Subcutaneous adipose tissue (tissue), 4 donors: Measurements from ENCODE around the gene SUGCT. TPM values are rescaled to one million over a fixed set of nuclear protein-coding genes. Genes with fewer than 3 reads are reported as not detected.

ENCODE experiments used
- total RNA-seq, 4 donors: library from RNA; depleted of rRNA; stranded (reverse); fragments of >200 nt; gene quantifications; one replicate each; pipeline ENCODE4 v1.1.0, GENCODE V29; 2016
- TF ChIP-seq, protein P1 (sequence below): fragments of 450-650 bp; IDR thresholded peaks from one replicate; pipeline ENCODE4 v1.5.1; 2016; ENCODE audit warnings: low read depth, mild to moderate bottlenecking, control low read depth, antibody characterized with exemption, moderate library complexity

SUGCT gene
- total RNA-seq, 4 donors from 2014 or later = 1.1 to 3.1 (median 1.8) TPM

DNA sequence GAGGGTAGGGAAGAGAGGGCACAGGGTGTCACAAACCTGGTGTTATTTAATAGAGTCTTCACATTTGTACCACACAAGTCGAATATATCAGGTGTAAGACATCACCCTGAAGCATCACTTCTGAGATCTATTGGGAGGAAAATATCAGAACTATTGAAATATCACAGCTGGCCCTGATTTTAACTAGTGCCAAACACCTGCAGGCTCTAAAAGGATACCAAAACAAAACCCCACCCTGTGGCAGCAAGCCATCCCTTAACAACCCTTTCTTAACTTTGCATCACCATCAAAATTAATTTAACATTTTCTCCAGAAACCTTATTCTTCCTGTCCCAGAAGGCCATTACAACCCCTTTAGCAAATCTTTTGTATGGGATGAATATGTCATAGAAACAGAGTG is 365.4 kb downstream of the SUGCT start:
- TF ChIP-seq, protein P1, sequence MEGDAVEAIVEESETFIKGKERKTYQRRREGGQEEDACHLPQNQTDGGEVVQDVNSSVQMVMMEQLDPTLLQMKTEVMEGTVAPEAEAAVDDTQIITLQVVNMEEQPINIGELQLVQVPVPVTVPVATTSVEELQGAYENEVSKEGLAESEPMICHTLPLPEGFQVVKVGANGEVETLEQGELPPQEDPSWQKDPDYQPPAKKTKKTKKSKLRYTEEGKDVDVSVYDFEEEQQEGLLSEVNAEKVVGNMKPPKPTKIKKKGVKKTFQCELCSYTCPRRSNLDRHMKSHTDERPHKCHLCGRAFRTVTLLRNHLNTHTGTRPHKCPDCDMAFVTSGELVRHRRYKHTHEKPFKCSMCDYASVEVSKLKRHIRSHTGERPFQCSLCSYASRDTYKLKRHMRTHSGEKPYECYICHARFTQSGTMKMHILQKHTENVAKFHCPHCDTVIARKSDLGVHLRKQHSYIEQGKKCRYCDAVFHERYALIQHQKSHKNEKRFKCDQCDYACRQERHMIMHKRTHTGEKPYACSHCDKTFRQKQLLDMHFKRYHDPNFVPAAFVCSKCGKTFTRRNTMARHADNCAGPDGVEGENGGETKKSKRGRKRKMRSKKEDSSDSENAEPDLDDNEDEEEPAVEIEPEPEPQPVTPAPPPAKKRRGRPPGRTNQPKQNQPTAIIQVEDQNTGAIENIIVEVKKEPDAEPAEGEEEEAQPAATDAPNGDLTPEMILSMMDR = no peak

DNA sequence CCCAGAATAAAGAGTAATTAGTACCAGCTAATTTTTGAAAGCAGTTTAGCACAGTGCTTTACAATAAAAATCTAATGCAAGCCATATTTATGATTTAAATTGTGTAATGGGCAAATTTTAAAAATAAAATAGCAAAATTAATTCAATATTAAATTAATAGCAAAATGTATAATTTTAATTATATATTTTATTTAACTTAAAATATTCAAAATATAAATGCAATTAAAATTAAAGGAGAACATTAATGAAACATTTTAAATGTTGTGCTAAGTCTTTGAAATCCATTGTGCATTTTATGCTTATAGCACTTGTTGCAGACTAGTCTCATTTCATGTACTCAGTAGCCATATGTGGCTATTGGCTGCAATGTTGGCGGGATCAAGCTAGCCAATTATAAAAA is 367.6 kb downstream of the SUGCT start:
- TF ChIP-seq, protein P1 = no peak

GRCh38 chr7:40506158-40506557 is 371.4 kb downstream of the SUGCT start:
- TF ChIP-seq, protein P1 = no peak

- TF ChIP-seq, protein P1 = no peak
Measured at GRCh38 chr7:40507166-40507565, 372.4 kb downstream of the SUGCT start.

GRCh38 chr7:40509287-40509996 is 374.6 kb downstream of the SUGCT start:
- TF ChIP-seq, protein P1 = no peak

GRCh38 chr7:40516376-40516775 is 381.6 kb downstream of the SUGCT start:
- TF ChIP-seq, protein P1 = no peak

DNA sequence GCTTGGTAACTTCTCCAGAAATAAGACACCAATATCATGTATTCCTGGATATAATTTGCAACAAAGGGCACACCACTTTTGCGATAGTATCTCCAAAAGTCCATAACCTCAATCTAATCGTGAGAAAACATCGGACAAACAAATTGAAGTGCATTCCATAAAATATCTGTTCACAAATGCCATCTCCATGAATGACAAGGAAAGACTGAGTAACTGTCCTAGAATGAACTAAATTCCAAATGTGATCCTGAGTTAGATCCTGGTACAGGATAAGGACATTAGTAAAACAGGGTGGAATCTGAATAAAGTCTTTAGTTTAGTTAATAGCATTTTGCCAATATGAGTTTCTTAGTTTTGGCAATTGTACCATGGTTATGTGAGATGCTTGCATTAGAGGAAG is 384.2 kb downstream of the SUGCT start:
- TF ChIP-seq, protein P1 = no peak
